Fibroblast of skin of right biceps (primary cell): Measurements from ENCODE around the gene TCF7L1.
"Not testable (repeated sequence)": the region's sequence is repeated elsewhere in the genome, so short reads cannot be mapped to it uniquely, and the experiment has no call there.

Experiments
- DNase-seq: peaks from one replicate; pipeline ENCODE4 v3.0.0-alpha.2; 2013

The TCF7L1 gene

GRCh38 chr2:85185431-85185940, 52.3 kb downstream of the TCF7L1 start:
- peak; percentile 27 for DNase-seq

- no peak for DNase-seq
Measured at GRCh38 chr2:85187069-85187468, 53.9 kb downstream of the TCF7L1 start.

GRCh38 chr2:85188852-85189251, 55.7 kb downstream of the TCF7L1 start:
- DNase-seq = peak; percentile 77

- no peak for DNase-seq
Measured at GRCh38 chr2:85189606-85190270, 56.5 kb downstream of the TCF7L1 start.

GRCh38 chr2:85191157-85191556, 58.0 kb downstream of the TCF7L1 start:
- no peak for DNase-seq

- no peak for DNase-seq
Measured at GRCh38 chr2:85194780-85195480, 61.7 kb downstream of the TCF7L1 start.

GRCh38 chr2:85195956-85196355, 62.8 kb downstream of the TCF7L1 start:
- no peak for DNase-seq

- DNase-seq = peak; percentile 53
Measured at GRCh38 chr2:85199698-85200097, 66.5 kb downstream of the TCF7L1 start.

- DNase-seq = no peak
Measured at GRCh38 chr2:85209887-85210286, 76.7 kb downstream of the TCF7L1 start.

- no peak for DNase-seq
Measured at GRCh38 chr2:85210511-85210910, 77.3 kb downstream of the TCF7L1 start.

GRCh38 chr2:85211606-85212005, 78.4 kb downstream of the TCF7L1 start:
- DNase-seq = not testable (repeated sequence)

GRCh38 chr2:85212841-85213240, 79.6 kb downstream of the TCF7L1 start:
- DNase-seq = no peak

- DNase-seq = no peak
Measured at GRCh38 chr2:85213404-85213803, 80.2 kb downstream of the TCF7L1 start.

GRCh38 chr2:85213901-85214512, 80.8 kb downstream of the TCF7L1 start:
- no peak for DNase-seq

GRCh38 chr2:85215081-85215447, 81.9 kb downstream of the TCF7L1 start:
- DNase-seq = no peak

GRCh38 chr2:85215448-85216401, 82.5 kb downstream of the TCF7L1 start:
- DNase-seq = peak; percentile 96

GRCh38 chr2:85216927-85217326, 83.7 kb downstream of the TCF7L1 start:
- no peak for DNase-seq

GRCh38 chr2:85221067-85221691, 88.0 kb downstream of the TCF7L1 start:
- DNase-seq = peak; percentile 32

GRCh38 chr2:85222792-85223191, 89.6 kb downstream of the TCF7L1 start:
- no peak for DNase-seq

- DNase-seq = no peak
Measured at GRCh38 chr2:85226783-85227182, 93.6 kb downstream of the TCF7L1 start.

GRCh38 chr2:85230679-85231467, 97.7 kb downstream of the TCF7L1 start:
- no peak for DNase-seq

- no peak for DNase-seq
Measured at GRCh38 chr2:85231468-85231805, 98.2 kb downstream of the TCF7L1 start.
